Smooth muscle cell (in vitro differentiated cells): ENCODE results near the gene STC2. TPM values are rescaled to one million over a fixed set of nuclear protein-coding genes. Genes with fewer than 3 reads are reported as not detected.

ENCODE experiments used
- DNase-seq: peaks from one replicate; lab custom pipeline; 2025; ENCODE audit not compliant: unreplicated experiment; lab: John Stamatoyannopoulos, UW
- H2AFZ ChIP-seq: fragments of 200-600 bp; sonication (generic); 2 replicates; pipeline ENCODE4 v1.6.0; 2016; ENCODE audit warnings: antibody characterized with exemption, low read depth, mild to moderate bottlenecking
- H3F3A ChIP-seq: fragments of 200-600 bp; sonication (generic); 2 replicates; pipeline ENCODE4 v1.6.0; 2017; ENCODE audit warnings: antibody characterized with exemption, low read depth
- H3K27ac ChIP-seq: fragments of 200-600 bp; sonication (generic); 2 replicates; pipeline ENCODE4 v1.5.1; 2016; ENCODE audit warnings: low read depth, mild to moderate bottlenecking
- H3K27me3 ChIP-seq: fragments of 200-600 bp; sonication (generic); 2 replicates; pipeline ENCODE4 v1.6.1; 2016; ENCODE audit warnings: low read depth, mild to moderate bottlenecking
- H3K36me3 ChIP-seq: fragments of 200-600 bp; sonication (generic); 2 replicates; pipeline ENCODE4 v1.5.1; 2016; ENCODE audit warnings: low read depth
- H3K4me1 ChIP-seq: fragments of 200-600 bp; sonication (generic); 2 replicates; pipeline ENCODE4 v1.5.1; 2016; ENCODE audit warnings: low read depth
- H3K4me2 ChIP-seq: fragments of 200-600 bp; sonication (generic); 2 replicates; pipeline ENCODE4 v1.6.0; 2016; ENCODE audit warnings: mild to moderate bottlenecking
- H3K4me3 ChIP-seq: fragments of 200-600 bp; sonication (generic); 2 replicates; pipeline ENCODE4 v1.5.1; 2016; ENCODE audit warnings: mild to moderate bottlenecking
- H3K79me2 ChIP-seq: fragments of 200-600 bp; sonication (generic); 2 replicates; pipeline ENCODE4 v1.6.0; 2016; ENCODE audit warnings: low read depth, mild to moderate bottlenecking
- H3K9ac ChIP-seq: fragments of 200-600 bp; sonication (generic); 2 replicates; pipeline ENCODE4 v1.6.0; 2016; ENCODE audit warnings: low read depth
- H3K9me3 ChIP-seq: fragments of 200-600 bp; sonication (generic); replicated peaks from 2 replicates; pipeline ENCODE4 v1.5.1; 2016; ENCODE audit warnings: low read depth
- H4K20me1 ChIP-seq: fragments of 200-600 bp; sonication (generic); 2 replicates; pipeline ENCODE4 v1.6.0; 2016; ENCODE audit warnings: low read depth
- WGBS: methylation state at CpG from one replicate; pipeline ENCODE4 v1.1.7; 2016; ENCODE audit warnings: low lambda C conversion rate; 5-methylcytosine and 5-hydroxymethylcytosine counted together
- polyA plus RNA-seq: library from polyadenylated mRNA; unstranded; fragments of >200 nt; fragmentation: Nextera tagmentation; extraction: Ambion mirVana; gene quantifications from 2 replicates; pipeline ENCODE4 v1.2.1, GENCODE V29; 2016
- total RNA-seq: library from RNA; depleted of rRNA; stranded (reverse); fragments of >200 nt; gene quantifications from 2 replicates; pipeline ENCODE4 v1.2.3, GENCODE V29; 2014
- TF ChIP-seq, protein P1 (sequence below): fragments of 200-600 bp; sonication (generic); IDR thresholded peaks from 2 replicates; pipeline ENCODE4 v1.5.1; 2017; ENCODE audit warnings: borderline replicate concordance, mild to moderate bottlenecking, antibody characterized with exemption; ENCODE audit not compliant: insufficient read depth, poor library complexity, severe bottlenecking

Gene STC2
- total and polyA plus RNA-seq, 2 experiments from 2014 or later: 54.3 to 75.4 TPM

DNA sequence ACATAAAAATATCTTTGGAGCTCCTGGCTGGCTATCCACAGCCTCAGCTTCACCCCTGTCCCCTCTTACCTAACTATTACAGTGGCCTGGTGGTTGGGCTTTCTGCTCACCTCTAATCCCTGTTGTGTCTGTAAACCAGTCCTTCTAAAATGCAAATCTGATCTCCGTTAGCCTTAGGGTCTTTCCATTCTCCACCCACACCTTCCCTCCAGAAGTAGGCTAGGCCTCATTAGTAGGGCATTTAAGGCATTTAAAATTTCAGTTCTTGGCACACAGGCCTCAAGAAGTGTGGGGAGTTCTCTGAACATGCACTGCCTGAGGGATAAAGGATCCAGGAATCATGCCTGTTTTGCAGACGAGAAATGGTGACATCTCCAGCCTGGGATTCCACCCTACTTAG lies 26.4 kb upstream of the STC2 start:
- 50% methylated on average over 2 of the region's 2 CpGs for WGBS
- Histone ChIP-seq H4K20me1 (no peaks in the 10 kb centered on the region), H3F3A (no peaks in the 10 kb centered on the region), H2AFZ (no peak overlapping the region), H3K79me2 (no peaks in the 10 kb centered on the region), H3K36me3 (no peaks in the 10 kb centered on the region), H3K4me2 (no peak overlapping the region), H3K27me3 (no peaks in the 10 kb centered on the region), H3K4me1 (peaks cover 3% of the 10 kb centered on the region), H3K9ac (no peak overlapping the region), H3K27ac (no peak overlapping the region), H3K4me3 (no peak overlapping the region), H3K9me3 (no peaks in the 10 kb centered on the region)
- TF ChIP-seq, protein P1, sequence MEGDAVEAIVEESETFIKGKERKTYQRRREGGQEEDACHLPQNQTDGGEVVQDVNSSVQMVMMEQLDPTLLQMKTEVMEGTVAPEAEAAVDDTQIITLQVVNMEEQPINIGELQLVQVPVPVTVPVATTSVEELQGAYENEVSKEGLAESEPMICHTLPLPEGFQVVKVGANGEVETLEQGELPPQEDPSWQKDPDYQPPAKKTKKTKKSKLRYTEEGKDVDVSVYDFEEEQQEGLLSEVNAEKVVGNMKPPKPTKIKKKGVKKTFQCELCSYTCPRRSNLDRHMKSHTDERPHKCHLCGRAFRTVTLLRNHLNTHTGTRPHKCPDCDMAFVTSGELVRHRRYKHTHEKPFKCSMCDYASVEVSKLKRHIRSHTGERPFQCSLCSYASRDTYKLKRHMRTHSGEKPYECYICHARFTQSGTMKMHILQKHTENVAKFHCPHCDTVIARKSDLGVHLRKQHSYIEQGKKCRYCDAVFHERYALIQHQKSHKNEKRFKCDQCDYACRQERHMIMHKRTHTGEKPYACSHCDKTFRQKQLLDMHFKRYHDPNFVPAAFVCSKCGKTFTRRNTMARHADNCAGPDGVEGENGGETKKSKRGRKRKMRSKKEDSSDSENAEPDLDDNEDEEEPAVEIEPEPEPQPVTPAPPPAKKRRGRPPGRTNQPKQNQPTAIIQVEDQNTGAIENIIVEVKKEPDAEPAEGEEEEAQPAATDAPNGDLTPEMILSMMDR: no peak
- DNase-seq: no peak

- WGBS: 86% methylated on average over 24 of the region's 24 CpGs
- H3K4me1 ChIP-seq: peaks cover 3% of the 10 kb centered on the region
- no peak for DNase-seq
Measured at GRCh38 chr5:173352366-173353349, 24.4 kb upstream of the STC2 start.

GRCh38 chr5:173342813-173343755 lies 14.9 kb upstream of the STC2 start:
- H3K9me3 ChIP-seq: no peaks in the 10 kb centered on the region
- H3K27ac ChIP-seq: no peak overlapping the region
- no peaks in the 10 kb centered on the region for H3K36me3 ChIP-seq
- no peaks in the 10 kb centered on the region for H4K20me1 ChIP-seq
- no peaks in the 10 kb centered on the region for H3K4me1 ChIP-seq
- H3K9ac ChIP-seq: no peak overlapping the region
- no peak overlapping the region for H2AFZ ChIP-seq
- TF ChIP-seq, protein P1: no peak
- H3K79me2 ChIP-seq: no peaks in the 10 kb centered on the region
- no peak overlapping the region for H3K4me2 ChIP-seq
- no peaks in the 10 kb centered on the region for H3K27me3 ChIP-seq
- WGBS: 95% methylated on average over 13 of the region's 13 CpGs
- H3K4me3 ChIP-seq: no peak overlapping the region
- H3F3A ChIP-seq: no peaks in the 10 kb centered on the region
- no peak for DNase-seq

More at GRCh38 chr5:173352366-173353349, 24.4 kb upstream of the STC2 start:
- TF ChIP-seq, protein P1: no peak
- no peak overlapping the region for H3K9ac ChIP-seq
- no peak overlapping the region for H3K4me3 ChIP-seq
- no peaks in the 10 kb centered on the region for H3K79me2 ChIP-seq
- no peaks in the 10 kb centered on the region for H3F3A ChIP-seq
- H3K36me3 ChIP-seq: no peaks in the 10 kb centered on the region
- no peak overlapping the region for H2AFZ ChIP-seq
- H3K27me3 ChIP-seq: no peaks in the 10 kb centered on the region
- H4K20me1 ChIP-seq: no peaks in the 10 kb centered on the region
- no peak overlapping the region for H3K4me2 ChIP-seq
- no peaks in the 10 kb centered on the region for H3K9me3 ChIP-seq
- no peak overlapping the region for H3K27ac ChIP-seq
